Measurements from ENCODE around the gene GMEB1. TPM values are rescaled to one million over a fixed set of nuclear protein-coding genes. Genes with fewer than 3 reads are reported as not detected.

Gene GMEB1
- polyA plus RNA-seq, 1 donor from 2014 or later, result 4.9 TPM

DNA sequence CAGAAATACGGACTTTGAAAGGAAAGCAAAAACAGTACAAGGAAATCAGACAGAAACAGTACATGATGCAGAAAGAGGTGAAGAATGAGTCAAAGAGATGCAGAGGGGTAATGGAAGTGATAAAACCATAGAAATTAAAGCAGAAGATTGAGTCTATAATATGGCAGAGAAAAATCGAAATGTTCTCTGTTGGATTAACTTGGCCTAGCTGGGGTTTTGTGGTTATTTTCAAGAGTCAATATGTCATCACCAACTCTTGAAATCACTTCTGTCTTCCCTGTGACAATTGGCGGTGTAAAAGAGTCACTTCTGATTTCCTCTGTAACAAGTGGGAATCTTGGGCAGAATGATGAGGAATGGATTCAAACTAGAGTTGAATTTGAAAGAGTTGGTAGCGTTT lies 75.6 kb downstream of the GMEB1 start:
- Histone ChIP-seq H3K9me3 (ENCODE audit: low read length) (no peaks in the 10 kb centered on the region), H2AFZ (ENCODE audit: low read depth, low read length) (no peak overlapping the region), H3K4me3 (ENCODE audit: low read length) (peak overlapping the region; percentile 51), H3K79me2 (replicated peaks; ENCODE audit: insufficient read depth, low read length) (peaks cover 98% of the 10 kb centered on the region), H3K4me2 (ENCODE audit: low read length) (peak overlapping the region; percentile 44), H3K9ac (ENCODE audit: low read length) (no peak overlapping the region), H3K9me2 (ENCODE audit: insufficient read depth, low read length) (no peaks in the 10 kb centered on the region), H3K27me3 (ENCODE audit: insufficient read depth, low read depth, low read length) (no peaks in the 10 kb centered on the region), H3K27ac (ENCODE audit: low read length) (no peak overlapping the region), H3F3A (ENCODE audit: insufficient read depth, low read length, poor library complexity, severe bottlenecking) (no peaks in the 10 kb centered on the region), H4K20me1 (ENCODE audit: insufficient read depth) (peaks cover 27% of the 10 kb centered on the region), H3K36me3 (ENCODE audit: insufficient read depth, low read length) (no peaks in the 10 kb centered on the region)
- no peak for TF ChIP-seq TAF1 (IDR thresholded peaks at IDR 0.05; ENCODE audit: low read depth)
- TF ChIP-seq, protein P1, sequence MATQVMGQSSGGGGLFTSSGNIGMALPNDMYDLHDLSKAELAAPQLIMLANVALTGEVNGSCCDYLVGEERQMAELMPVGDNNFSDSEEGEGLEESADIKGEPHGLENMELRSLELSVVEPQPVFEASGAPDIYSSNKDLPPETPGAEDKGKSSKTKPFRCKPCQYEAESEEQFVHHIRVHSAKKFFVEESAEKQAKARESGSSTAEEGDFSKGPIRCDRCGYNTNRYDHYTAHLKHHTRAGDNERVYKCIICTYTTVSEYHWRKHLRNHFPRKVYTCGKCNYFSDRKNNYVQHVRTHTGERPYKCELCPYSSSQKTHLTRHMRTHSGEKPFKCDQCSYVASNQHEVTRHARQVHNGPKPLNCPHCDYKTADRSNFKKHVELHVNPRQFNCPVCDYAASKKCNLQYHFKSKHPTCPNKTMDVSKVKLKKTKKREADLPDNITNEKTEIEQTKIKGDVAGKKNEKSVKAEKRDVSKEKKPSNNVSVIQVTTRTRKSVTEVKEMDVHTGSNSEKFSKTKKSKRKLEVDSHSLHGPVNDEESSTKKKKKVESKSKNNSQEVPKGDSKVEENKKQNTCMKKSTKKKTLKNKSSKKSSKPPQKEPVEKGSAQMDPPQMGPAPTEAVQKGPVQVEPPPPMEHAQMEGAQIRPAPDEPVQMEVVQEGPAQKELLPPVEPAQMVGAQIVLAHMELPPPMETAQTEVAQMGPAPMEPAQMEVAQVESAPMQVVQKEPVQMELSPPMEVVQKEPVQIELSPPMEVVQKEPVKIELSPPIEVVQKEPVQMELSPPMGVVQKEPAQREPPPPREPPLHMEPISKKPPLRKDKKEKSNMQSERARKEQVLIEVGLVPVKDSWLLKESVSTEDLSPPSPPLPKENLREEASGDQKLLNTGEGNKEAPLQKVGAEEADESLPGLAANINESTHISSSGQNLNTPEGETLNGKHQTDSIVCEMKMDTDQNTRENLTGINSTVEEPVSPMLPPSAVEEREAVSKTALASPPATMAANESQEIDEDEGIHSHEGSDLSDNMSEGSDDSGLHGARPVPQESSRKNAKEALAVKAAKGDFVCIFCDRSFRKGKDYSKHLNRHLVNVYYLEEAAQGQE (IDR thresholded peaks at IDR 0.05; ENCODE audit: borderline replicate concordance), result no peak
- no peak for TF ChIP-seq POLR2AphosphoS5 (IDR thresholded peaks at IDR 0.05)
- no peak for TF ChIP-seq MXI1 (conservative IDR thresholded peaks at IDR 0.05; ENCODE audit: poor library complexity, severe bottlenecking)
- TF ChIP-seq EZH2 (IDR thresholded peaks at IDR 0.05; ENCODE audit: borderline replicate concordance, insufficient read depth, low read length, poor library complexity, severe bottlenecking), result no peak
- TF ChIP-seq SMC3 (conservative IDR thresholded peaks at IDR 0.05; ENCODE audit: poor library complexity), result no peak
- no peak for TF ChIP-seq RAD21 (conservative IDR thresholded peaks at IDR 0.05)
- TF ChIP-seq, protein P2, sequence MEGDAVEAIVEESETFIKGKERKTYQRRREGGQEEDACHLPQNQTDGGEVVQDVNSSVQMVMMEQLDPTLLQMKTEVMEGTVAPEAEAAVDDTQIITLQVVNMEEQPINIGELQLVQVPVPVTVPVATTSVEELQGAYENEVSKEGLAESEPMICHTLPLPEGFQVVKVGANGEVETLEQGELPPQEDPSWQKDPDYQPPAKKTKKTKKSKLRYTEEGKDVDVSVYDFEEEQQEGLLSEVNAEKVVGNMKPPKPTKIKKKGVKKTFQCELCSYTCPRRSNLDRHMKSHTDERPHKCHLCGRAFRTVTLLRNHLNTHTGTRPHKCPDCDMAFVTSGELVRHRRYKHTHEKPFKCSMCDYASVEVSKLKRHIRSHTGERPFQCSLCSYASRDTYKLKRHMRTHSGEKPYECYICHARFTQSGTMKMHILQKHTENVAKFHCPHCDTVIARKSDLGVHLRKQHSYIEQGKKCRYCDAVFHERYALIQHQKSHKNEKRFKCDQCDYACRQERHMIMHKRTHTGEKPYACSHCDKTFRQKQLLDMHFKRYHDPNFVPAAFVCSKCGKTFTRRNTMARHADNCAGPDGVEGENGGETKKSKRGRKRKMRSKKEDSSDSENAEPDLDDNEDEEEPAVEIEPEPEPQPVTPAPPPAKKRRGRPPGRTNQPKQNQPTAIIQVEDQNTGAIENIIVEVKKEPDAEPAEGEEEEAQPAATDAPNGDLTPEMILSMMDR (IDR thresholded peaks at IDR 0.05; ENCODE audit: poor library complexity, severe bottlenecking), result no peak
- no peak for TF ChIP-seq EP300 (conservative IDR thresholded peaks at IDR 0.05; ENCODE audit: poor library complexity, severe bottlenecking)

DNA sequence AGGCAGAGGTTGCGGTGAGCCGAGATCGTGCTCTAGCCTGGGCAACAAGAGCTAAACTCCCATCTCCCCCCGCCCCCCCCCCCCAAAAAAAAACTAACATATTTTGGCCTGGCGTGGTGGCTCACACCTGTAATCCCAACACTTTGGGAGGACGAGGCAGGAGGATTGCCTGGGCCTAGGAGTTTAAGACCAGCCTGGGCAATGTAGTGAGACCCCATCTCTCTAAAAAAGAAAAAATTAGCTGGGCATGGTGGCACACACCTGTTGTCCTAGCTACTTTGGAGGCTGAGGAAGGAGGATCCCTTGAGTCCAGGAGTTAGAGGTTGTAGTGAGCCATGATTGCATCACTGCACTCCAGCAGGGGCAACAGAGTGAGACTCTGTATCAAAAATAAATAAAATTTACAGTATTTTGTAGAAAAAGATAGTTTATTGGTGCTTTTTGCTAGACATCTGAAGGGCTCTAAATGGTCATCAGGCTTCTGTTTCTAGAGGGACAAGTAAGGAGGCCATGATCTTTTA lies 77.1 kb downstream of the GMEB1 start:
- Histone ChIP-seq H3K9me2 (ENCODE audit: insufficient read depth, low read length) (no peaks in the 10 kb centered on the region), H3K4me2 (ENCODE audit: low read length) (peak overlapping the region; percentile 19), H4K20me1 (ENCODE audit: insufficient read depth) (peaks cover 27% of the 10 kb centered on the region), H3K9ac (ENCODE audit: low read length) (no peak overlapping the region), H3K27me3 (ENCODE audit: insufficient read depth, low read depth, low read length) (no peaks in the 10 kb centered on the region), H3F3A (ENCODE audit: insufficient read depth, low read length, poor library complexity, severe bottlenecking) (no peaks in the 10 kb centered on the region), H3K36me3 (ENCODE audit: insufficient read depth, low read length) (no peaks in the 10 kb centered on the region), H3K79me2 (replicated peaks; ENCODE audit: insufficient read depth, low read length) (peaks cover 97% of the 10 kb centered on the region), H3K9me3 (ENCODE audit: low read length) (no peaks in the 10 kb centered on the region), H3K27ac (ENCODE audit: low read length) (no peak overlapping the region), H2AFZ (ENCODE audit: low read depth, low read length) (no peak overlapping the region), H3K4me3 (ENCODE audit: low read length) (peak overlapping the region; percentile 48)
- TF ChIP-seq MXI1 (conservative IDR thresholded peaks at IDR 0.05; ENCODE audit: poor library complexity, severe bottlenecking) (no peak), TAF1 (IDR thresholded peaks at IDR 0.05; ENCODE audit: low read depth) (no peak), POLR2AphosphoS5 (IDR thresholded peaks at IDR 0.05) (no peak), EP300 (conservative IDR thresholded peaks at IDR 0.05; ENCODE audit: poor library complexity, severe bottlenecking) (no peak), RAD21 (conservative IDR thresholded peaks at IDR 0.05) (no peak), EZH2 (IDR thresholded peaks at IDR 0.05; ENCODE audit: borderline replicate concordance, insufficient read depth, low read length, poor library complexity, severe bottlenecking) (no peak), SMC3 (conservative IDR thresholded peaks at IDR 0.05; ENCODE audit: poor library complexity) (no peak)
- TF ChIP-seq, protein P2 (IDR thresholded peaks at IDR 0.05; ENCODE audit: poor library complexity, severe bottlenecking), result no peak
- TF ChIP-seq, protein P1 (IDR thresholded peaks at IDR 0.05; ENCODE audit: borderline replicate concordance), result no peak
